Small intestine (tissue), 7 donors: ENCODE results near the gene CENPT. TPM values are rescaled to one million over a fixed set of nuclear protein-coding genes. Genes with fewer than 3 reads are reported as not detected.
A peak's percentile ranks its signal among the peaks of the same experiment; 100 is the strongest.

Experiments used
- DNase-seq, 2 donors: peaks; one replicate each; pipeline versions ENCODE4 v3.0.0 to v3.0.0-alpha.2; 2013
- FAIRE-seq: peaks from 2 replicates; lab custom pipeline; 2012; peaks lifted over from hg19 to GRCh38; lab: Jason Lieb, UNC
- H3K27ac ChIP-seq, 3 donors: one replicate each; pipeline ENCODE4 v1.5.1; 2013; ENCODE audit warnings: low read length in 2 of 3, mild to moderate bottlenecking in 2 of 3, control low read depth in 1 of 3, inconsistent platforms in 1 of 3, low read depth in 1 of 3, moderate library complexity in 1 of 3
- H3K27me3 ChIP-seq, 3 donors: one replicate each; pipeline ENCODE4 v1.6.1; 2013; ENCODE audit warnings: low read length in 3 of 3, inconsistent platforms in 1 of 3; ENCODE audit not compliant: control insufficient read depth in 3 of 3, insufficient read depth in 3 of 3
- H3K36me3 ChIP-seq, 3 donors: one replicate each; pipeline ENCODE4 v1.6.1; 2013; ENCODE audit warnings: low read length in 3 of 3, inconsistent platforms in 1 of 3, low read depth in 1 of 3, mild to moderate bottlenecking in 1 of 3, moderate library complexity in 1 of 3; ENCODE audit not compliant: control insufficient read depth in 3 of 3, insufficient read depth in 2 of 3
- H3K4me1 ChIP-seq, 3 donors: one replicate each; pipeline ENCODE4 v1.6.1; 2013; ENCODE audit warnings: low read length in 2 of 3, inconsistent platforms in 1 of 3, low read depth in 1 of 3, mild to moderate bottlenecking in 1 of 3, moderate library complexity in 1 of 3; ENCODE audit not compliant: control insufficient read depth in 3 of 3, insufficient read depth in 2 of 3
- H3K4me3 ChIP-seq, 3 donors: one replicate each; pipeline ENCODE4 v1.5.1; 2013; ENCODE audit warnings: low read length in 3 of 3, control low read depth in 1 of 3, inconsistent platforms in 1 of 3, low read depth in 1 of 3, mild to moderate bottlenecking in 1 of 3, moderate library complexity in 1 of 3
- H3K9me3 ChIP-seq, 2 donors: one replicate each; pipeline ENCODE4 v1.6.1; 2013; ENCODE audit warnings: low read depth in 1 of 2, low read length in 1 of 2; ENCODE audit not compliant: control insufficient read depth in 2 of 2, insufficient read depth in 1 of 2
- whole genome bisulfite sequencing, 3 donors: extraction: QIAGEN DNeasy Blood & Tissue Kit; methylation state at CpG; one replicate each; pipeline ENCODE4 v1.1.7; 2013; 5-methylcytosine and 5-hydroxymethylcytosine counted together
- polyA plus RNA-seq, 4 donors: library from polyadenylated mRNA; stranded (reverse) in 3 of 4; unstranded in 1 of 4; fragments of 200-250 nt in 3 of 4; fragments of 120-200 nt in 1 of 4; gene quantifications; one replicate each; pipeline versions ENCODE4 v1.2.1 to v1.2.3, GENCODE V29; 2013
- donor health status: healthy with polysubstance abuse.
- donor health status: control.
- donor health status: control.
- donor health status: Bipolar disorder and iron deficiency.
- donor health status: healthy.

The CENPT gene
- polyA plus RNA-seq, 4 donors, result 25.3 to 111 (median 43.9) TPM

DNA sequence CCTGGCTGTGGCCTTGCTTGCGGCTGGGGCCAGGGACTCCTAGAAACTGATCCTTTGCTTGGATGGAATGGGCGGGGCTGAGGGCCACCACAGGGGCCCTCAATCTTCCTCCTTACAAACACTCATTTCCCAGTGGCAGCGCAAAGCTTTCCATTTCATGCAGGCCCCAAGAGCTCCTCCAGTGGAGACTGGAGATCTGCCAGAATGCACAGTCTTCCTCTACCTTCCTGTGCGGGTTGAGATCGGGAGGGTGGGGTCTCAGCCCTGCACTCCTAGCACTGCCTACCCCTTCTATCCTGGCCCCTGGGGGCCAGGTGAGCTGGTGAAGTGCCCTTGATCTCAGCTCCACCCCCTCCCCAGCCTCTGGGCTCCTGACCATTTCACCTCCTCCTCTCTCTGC is 38.9 kb upstream of the CENPT start:
- no peaks in the 10 kb centered on the region for H3K9me3 ChIP-seq
- H3K27me3 ChIP-seq, result no peaks in the 10 kb centered on the region
- DNase-seq, result no peak
- 90 to 96% (median 94%) methylated on average over 5 of the region's 5 CpGs for WGBS, 3 donors
- H3K36me3 ChIP-seq, result peaks cover 8 to 62% (median 15%) of the 10 kb centered on the region in 3 donors
- H3K27ac ChIP-seq, result no peak overlapping the region
- peaks cover 0 to 24% (median 0%) of the 10 kb centered on the region in 3 donors for H3K4me1 ChIP-seq
- FAIRE-seq, result no peak
- H3K4me3 ChIP-seq, result no peak overlapping the region

DNA sequence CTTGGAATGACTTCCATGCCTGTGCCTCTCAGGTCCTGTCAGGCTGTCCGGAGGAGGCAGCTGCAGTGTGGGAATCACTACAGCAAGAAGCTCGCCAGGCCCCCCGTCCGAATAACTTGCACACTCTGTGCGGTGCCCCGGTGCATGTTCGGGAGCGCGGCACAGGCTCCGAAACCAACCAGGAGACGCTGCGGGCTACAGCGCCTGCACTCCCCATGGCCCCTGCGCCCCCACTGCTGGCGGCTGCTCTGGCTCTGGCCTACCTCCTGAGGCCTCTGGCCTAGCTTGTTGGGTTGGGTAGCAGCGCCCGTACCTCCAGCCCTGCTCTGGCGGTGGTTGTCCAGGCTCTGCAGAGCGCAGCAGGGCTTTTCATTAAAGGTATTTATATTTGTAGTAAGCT is 38.5 kb upstream of the CENPT start:
- 94 to 97% (median 94%) methylated on average over 19 of the region's 19 CpGs for WGBS, 3 donors
- H3K4me1 ChIP-seq, result peaks cover 0 to 24% (median 0%) of the 10 kb centered on the region in 3 donors
- no peaks in the 10 kb centered on the region for H3K27me3 ChIP-seq
- H3K4me3 ChIP-seq, result no peak overlapping the region
- FAIRE-seq (no peak), DNase-seq (no peak)
- H3K27ac ChIP-seq, result no peak overlapping the region
- no peaks in the 10 kb centered on the region for H3K9me3 ChIP-seq
- H3K36me3 ChIP-seq, result peaks cover 8 to 66% (median 18%) of the 10 kb centered on the region in 3 donors

DNA sequence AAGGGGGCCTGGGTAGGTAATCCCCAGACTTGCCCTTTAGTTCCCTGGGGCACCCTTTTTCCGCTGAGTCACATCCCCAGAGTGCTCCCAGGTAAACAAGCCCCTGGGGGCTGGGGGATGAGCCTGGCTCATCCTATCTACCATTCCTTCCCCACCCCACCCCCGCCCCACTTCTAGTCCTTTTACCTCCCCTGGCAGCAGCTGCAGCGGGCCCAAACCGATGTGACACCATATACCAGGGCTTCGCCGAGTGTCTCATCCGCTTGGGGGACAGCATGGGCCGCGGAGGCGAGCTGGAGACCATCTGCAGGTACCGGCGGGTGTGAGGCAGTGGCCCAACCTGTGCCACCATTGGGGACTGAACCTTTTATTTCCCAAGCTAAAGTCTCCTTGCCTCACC is 38.1 kb upstream of the CENPT start:
- Histone ChIP-seq H3K4me1 (peaks cover 0 to 24% (median 0%) of the 10 kb centered on the region in 3 donors), H3K27me3 (no peaks in the 10 kb centered on the region), H3K4me3 (no peak overlapping the region), H3K9me3 (no peaks in the 10 kb centered on the region), H3K27ac (no peak overlapping the region), H3K36me3 (peaks cover 8 to 70% (median 21%) of the 10 kb centered on the region in 3 donors)
- 94 to 98% (median 96%) methylated on average over 10 to 12 of the region's 12 CpGs for WGBS, 3 donors
- no peak for FAIRE-seq
- DNase-seq, result no peak

DNA sequence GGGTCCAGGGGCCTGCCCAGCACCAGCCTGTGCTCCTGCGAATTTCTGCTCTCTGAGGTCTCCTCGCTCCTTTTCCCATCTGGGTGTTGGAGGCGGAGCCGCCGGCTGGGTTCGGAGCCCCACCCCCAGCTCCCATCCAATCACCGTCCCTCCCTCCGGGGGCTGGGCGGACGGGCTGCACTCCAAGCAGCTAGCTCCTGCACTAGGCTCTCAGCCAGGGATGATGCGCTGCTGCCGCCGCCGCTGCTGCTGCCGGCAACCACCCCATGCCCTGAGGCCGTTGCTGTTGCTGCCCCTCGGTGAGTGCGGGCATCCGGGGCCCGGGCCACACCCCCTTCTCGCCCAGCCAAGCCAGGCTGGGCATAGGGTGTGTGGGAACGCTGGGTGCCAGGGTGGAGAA is 37.2 kb upstream of the CENPT start, which contains the start of gene NRN1L:
NRN1L (plus strand) TSS at position 202 of the 400 bp plus-strand sequence; CDS start at position 221, 19 bp downstream.
- Histone ChIP-seq H3K27ac (peak within 1 kb of the TSS in 2 of 3 donors; percentile 36 to 82), H3K9me3 (no peaks in the 10 kb centered on the region), H3K27me3 (no peaks in the 10 kb centered on the region), H3K4me3 (no peak within 1 kb of the TSS), H3K36me3 (peaks cover 9 to 79% (median 28%) of the 10 kb centered on the region in 3 donors), H3K4me1 (peaks cover 0 to 24% (median 0%) of the 10 kb centered on the region in 3 donors)
- FAIRE-seq (no peak), DNase-seq (peak; percentile 31 to 57)
- WGBS, 3 donors, result 53 to 73% (median 61%) methylated on average over 22 of the region's 22 CpGs

DNA sequence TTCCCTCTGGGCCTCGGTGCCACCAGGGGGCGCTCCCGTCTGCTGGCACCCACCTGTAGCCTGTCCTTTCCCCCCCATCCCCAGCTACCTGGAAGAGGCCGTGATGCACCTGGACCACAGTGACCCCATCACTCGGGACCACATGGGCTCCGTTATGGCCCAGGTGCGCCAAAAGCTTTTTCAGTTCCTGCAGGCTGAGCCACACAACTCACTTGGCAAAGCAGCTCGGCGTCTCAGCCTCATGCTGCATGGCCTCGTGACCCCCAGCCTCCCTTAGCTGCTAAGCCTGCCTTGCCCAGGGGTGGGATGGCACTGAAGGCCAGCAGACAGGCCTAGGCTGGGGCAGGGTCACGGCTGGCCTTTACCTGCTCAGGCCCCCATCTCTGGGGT is 36.4 kb upstream of the CENPT start:
- Histone ChIP-seq H3K27me3 (no peaks in the 10 kb centered on the region), H3K27ac (peak overlapping the region in 2 of 3 donors; percentile 36 to 82), H3K4me1 (peaks cover 0 to 24% (median 0%) of the 10 kb centered on the region in 3 donors), H3K36me3 (peaks cover 17 to 87% (median 35%) of the 10 kb centered on the region in 3 donors), H3K9me3 (no peaks in the 10 kb centered on the region), H3K4me3 (no peak overlapping the region)
- DNase-seq (peak; percentile 54 to 73), FAIRE-seq (no peak)
- WGBS, 3 donors, result 53 to 60% (median 54%) methylated on average over 11 of the region's 11 CpGs

DNA sequence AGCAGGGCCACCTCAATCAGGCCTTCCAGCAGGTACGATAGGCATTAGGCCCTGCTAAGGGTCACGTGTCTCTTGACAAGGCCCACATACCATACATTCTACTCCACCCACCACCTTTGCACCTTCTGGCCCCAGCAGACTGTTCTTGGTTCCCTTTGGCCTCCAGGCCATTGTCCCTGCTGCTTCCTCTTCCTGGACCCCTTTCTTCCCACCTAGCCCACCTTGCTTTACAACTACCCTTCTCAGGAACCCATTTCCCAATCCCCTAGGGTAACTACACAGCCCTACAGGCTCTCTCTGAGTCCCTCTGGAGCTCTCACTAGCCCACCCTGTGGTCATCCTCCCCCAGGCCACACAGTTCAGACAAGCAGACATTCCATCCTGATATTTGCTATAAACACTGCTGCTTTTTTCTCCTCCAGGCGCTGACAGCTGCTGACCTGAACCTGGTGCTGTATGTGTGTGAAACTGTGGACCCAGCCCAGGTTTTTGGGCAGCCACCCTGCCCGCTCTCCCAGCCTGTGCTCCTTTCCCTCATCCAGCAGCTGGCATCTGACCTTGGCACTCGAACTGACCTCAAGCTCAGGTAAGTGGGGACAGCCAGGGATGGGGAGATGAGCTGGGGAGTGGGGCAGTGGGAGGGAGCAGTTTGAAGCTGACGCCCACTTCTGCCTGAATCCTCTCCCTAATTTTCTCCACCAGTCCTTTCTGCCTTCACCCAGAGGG is 35.8 kb upstream of the CENPT start:
- FAIRE-seq (no peak), DNase-seq (peak; percentile 85 to 87)
- Histone ChIP-seq H3K4me3 (no peak overlapping the region), H3K27ac (peak overlapping the region; percentile 36 to 82 (median 62)), H3K27me3 (no peaks in the 10 kb centered on the region), H3K9me3 (no peaks in the 10 kb centered on the region), H3K36me3 (peaks cover 17 to 90% (median 40%) of the 10 kb centered on the region in 3 donors), H3K4me1 (peaks cover 0 to 24% (median 0%) of the 10 kb centered on the region in 3 donors)
- WGBS, 3 donors, result 44 to 62% (median 56%) methylated on average over 5 to 6 of the region's 6 CpGs

DNA sequence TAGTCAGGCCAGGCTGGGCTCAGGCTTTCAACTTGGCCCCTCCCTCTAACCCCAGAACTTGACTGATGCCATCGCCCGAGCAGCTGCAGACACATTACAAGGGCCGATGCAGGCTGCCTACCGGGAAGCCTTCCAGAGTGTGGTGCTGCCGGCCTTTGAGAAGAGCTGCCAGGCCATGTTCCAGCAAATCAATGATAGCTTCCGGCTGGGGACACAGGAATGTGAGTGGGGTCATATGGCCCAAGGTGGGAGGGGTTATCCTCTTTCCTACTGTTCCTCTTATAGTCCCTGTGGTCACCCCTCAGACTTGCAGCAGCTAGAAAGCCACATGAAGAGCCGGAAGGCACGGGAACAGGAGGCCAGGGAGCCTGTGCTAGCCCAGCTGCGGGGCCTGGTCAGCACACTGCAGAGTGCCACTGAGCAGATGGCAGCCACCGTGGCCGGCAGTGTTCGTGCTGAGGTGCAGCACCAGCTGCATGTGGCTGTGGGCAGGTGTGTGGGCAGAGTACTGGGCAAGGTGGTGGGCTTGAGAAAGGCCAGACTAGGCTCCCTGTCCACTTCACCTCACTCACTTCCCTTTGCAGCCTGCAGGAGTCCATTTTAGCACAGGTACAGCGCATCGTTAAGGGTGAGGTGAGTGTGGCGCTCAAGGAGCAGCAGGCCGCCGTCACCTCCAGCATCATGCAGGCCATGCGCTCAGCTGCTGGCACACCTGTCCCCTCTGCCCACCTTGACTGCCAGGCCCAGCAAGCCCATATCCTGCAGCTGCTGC is 35.1 kb upstream of the CENPT start:
- Histone ChIP-seq H3K36me3 (peaks cover 22 to 96% (median 46%) of the 10 kb centered on the region in 3 donors), H3K27me3 (no peaks in the 10 kb centered on the region), H3K9me3 (no peaks in the 10 kb centered on the region), H3K4me1 (peaks cover 0 to 24% (median 0%) of the 10 kb centered on the region in 3 donors), H3K4me3 (no peak overlapping the region), H3K27ac (peak overlapping the region in 2 of 3 donors; percentile 32 to 82)
- DNase-seq (no peak), FAIRE-seq (no peak)
- 74 to 83% (median 82%) methylated on average over 18 of the region's 18 CpGs for WGBS, 3 donors

DNA sequence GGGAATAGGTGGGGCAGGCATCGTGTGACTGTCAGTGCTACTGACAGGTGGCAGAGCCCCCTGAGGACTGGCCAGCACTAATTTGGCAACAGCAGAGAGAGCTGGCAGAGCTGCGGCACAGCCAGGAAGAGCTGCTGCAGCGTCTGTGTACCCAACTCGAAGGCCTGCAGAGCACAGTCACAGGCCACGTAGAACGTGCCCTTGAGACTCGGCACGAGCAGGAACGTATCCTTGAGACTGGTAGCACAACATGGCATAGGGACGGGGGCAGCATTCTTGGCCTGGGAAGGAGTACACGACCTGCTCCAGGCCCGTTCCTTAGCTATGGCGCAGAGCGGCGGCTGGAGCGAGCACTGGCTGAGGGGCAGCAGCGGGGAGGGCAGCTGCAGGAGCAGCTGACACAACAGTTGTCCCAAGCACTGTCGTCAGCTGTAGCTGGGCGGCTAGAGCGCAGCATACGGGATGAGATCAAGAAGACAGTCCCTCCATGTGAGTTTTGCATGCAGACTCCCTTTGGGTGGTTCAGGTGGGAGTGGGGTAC is 34.2 kb upstream of the CENPT start:
- WGBS, 3 donors, result 92 to 94% (median 93%) methylated on average over 21 of the region's 21 CpGs
- Histone ChIP-seq H3K36me3 (peaks cover 22 to 100% (median 46%) of the 10 kb centered on the region in 3 donors), H3K27me3 (no peaks in the 10 kb centered on the region), H3K4me1 (peaks cover 0 to 24% (median 0%) of the 10 kb centered on the region in 3 donors), H3K9me3 (no peaks in the 10 kb centered on the region), H3K4me3 (no peak overlapping the region), H3K27ac (peak overlapping the region in 1 of 3 donors; percentile 82)
- FAIRE-seq, result no peak
- DNase-seq, result no peak
